Glutamatergic neuron (in vitro differentiated cells): Measurements from ENCODE around the gene PIGBOS1. TPM values are rescaled to one million over a fixed set of nuclear protein-coding genes. Genes with fewer than 3 reads are reported as not detected.
A peak's percentile ranks its signal among the peaks of the same experiment; 100 is the strongest.
"Not testable (repeated sequence)": the region's sequence is repeated elsewhere in the genome, so short reads cannot be mapped to it uniquely, and the experiment has no call there.

Experiments
- DNase-seq: peaks from one replicate; pipeline ENCODE4 v3.0.0; 2022
- H3K27ac Mint-ChIP-seq: one replicate; pipeline ENCODE4 v1.8.0; 2020; ENCODE audit warnings: mild to moderate bottlenecking, mixed read lengths, inconsistent platforms; ENCODE audit not compliant: unreplicated experiment
- H3K27me3 Mint-ChIP-seq: one replicate; pipeline ENCODE4 v1.8.0; 2020; ENCODE audit warnings: mild to moderate bottlenecking, moderate library complexity, mixed read lengths, inconsistent platforms; ENCODE audit not compliant: unreplicated experiment
- H3K36me3 Mint-ChIP-seq: one replicate; pipeline ENCODE4 v1.8.0; 2020; ENCODE audit warnings: mild to moderate bottlenecking, mixed read lengths, inconsistent platforms; ENCODE audit not compliant: unreplicated experiment
- H3K4me1 Mint-ChIP-seq: one replicate; pipeline ENCODE4 v1.8.0; 2020; ENCODE audit warnings: mild to moderate bottlenecking, low read depth, mixed read lengths, inconsistent platforms; ENCODE audit not compliant: unreplicated experiment
- H3K4me3 Mint-ChIP-seq: one replicate; pipeline ENCODE4 v1.8.0; 2020; ENCODE audit warnings: mild to moderate bottlenecking, mixed read lengths, inconsistent platforms; ENCODE audit not compliant: unreplicated experiment
- H3K9me3 Mint-ChIP-seq: one replicate; pipeline ENCODE4 v1.8.0; 2020; ENCODE audit warnings: mild to moderate bottlenecking, moderate library complexity, mixed read lengths, inconsistent platforms; ENCODE audit not compliant: unreplicated experiment
- total RNA-seq: library from RNA; stranded (reverse); fragmentation: NEBNext Ultra II Directional; extraction: Animal tissue kit (Norgen Biotek cat#: 25700); gene quantifications from one replicate; pipeline ENCODE4 v1.2.1, GENCODE V29; 2021; ENCODE audit not compliant: unreplicated experiment
- TF ChIP-seq, protein P1 (sequence below): fragments of 200-600 bp; sonication (generic); IDR thresholded peaks from one replicate; pipeline ENCODE4 v1.5.0; 2021; ENCODE audit not compliant: partially characterized antibody, unreplicated experiment

PIGBOS1 gene
- total RNA-seq, 1 donor from 2014 or later, result 14.4 TPM

DNA sequence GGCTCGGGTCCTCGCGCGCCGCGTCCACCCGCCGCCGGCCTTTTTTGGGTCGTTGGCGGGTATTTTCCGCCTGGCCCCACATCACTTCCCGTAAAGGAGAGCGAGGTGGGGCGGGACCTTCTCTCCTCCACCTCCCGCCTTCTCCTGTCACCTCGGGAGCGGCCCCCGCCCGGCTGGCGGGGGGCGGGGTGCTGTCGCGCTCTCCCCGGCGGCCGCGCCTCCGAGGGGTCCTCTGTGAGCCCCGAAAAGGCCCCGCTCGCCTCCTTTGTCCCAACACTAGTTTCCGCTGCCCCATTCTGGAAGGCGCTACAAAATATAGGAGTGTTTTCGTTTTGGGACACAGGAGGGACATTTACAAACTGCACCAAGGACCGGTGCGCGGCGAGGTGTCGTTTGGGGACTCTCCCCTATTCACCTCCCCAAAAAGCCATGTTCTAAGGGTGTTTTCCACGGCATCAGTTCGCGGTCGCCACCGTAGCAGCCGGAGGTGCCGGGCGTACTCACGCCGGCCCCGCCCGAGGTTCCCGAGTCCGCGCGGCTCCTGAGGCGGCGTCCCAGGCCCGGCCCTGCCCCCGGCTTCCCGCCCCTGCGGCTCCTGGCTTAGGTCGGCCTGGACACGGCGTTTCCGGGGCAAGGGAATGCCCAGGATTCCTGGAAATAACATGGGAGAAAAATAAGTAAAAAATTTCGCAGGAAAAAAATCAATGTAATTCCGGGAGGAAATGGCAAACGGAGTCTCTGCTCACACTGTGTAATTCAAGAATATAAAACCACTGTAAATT is 29.0 kb downstream of the PIGBOS1 start, which contains the start of gene RAB27A:
Gene RAB27A, minus strand, starts transcription at position 68 of the 782 bp plus-strand sequence. CDS start 54,879 bp downstream, outside the sequence.
- Mint-ChIP-seq H3K4me1 (peaks cover 3% of the 10 kb centered on the region), H3K4me3 (peak within 1 kb of the TSS; percentile 82), H3K36me3 (no peaks in the 10 kb centered on the region), H3K27me3 (peaks cover 7% of the 10 kb centered on the region), H3K9me3 (peaks cover 6% of the 10 kb centered on the region), H3K27ac (peak within 1 kb of the TSS; percentile 74)
- DNase-seq, result peak; percentile 75
- TF ChIP-seq, protein P1, sequence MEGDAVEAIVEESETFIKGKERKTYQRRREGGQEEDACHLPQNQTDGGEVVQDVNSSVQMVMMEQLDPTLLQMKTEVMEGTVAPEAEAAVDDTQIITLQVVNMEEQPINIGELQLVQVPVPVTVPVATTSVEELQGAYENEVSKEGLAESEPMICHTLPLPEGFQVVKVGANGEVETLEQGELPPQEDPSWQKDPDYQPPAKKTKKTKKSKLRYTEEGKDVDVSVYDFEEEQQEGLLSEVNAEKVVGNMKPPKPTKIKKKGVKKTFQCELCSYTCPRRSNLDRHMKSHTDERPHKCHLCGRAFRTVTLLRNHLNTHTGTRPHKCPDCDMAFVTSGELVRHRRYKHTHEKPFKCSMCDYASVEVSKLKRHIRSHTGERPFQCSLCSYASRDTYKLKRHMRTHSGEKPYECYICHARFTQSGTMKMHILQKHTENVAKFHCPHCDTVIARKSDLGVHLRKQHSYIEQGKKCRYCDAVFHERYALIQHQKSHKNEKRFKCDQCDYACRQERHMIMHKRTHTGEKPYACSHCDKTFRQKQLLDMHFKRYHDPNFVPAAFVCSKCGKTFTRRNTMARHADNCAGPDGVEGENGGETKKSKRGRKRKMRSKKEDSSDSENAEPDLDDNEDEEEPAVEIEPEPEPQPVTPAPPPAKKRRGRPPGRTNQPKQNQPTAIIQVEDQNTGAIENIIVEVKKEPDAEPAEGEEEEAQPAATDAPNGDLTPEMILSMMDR, result no peak

DNA sequence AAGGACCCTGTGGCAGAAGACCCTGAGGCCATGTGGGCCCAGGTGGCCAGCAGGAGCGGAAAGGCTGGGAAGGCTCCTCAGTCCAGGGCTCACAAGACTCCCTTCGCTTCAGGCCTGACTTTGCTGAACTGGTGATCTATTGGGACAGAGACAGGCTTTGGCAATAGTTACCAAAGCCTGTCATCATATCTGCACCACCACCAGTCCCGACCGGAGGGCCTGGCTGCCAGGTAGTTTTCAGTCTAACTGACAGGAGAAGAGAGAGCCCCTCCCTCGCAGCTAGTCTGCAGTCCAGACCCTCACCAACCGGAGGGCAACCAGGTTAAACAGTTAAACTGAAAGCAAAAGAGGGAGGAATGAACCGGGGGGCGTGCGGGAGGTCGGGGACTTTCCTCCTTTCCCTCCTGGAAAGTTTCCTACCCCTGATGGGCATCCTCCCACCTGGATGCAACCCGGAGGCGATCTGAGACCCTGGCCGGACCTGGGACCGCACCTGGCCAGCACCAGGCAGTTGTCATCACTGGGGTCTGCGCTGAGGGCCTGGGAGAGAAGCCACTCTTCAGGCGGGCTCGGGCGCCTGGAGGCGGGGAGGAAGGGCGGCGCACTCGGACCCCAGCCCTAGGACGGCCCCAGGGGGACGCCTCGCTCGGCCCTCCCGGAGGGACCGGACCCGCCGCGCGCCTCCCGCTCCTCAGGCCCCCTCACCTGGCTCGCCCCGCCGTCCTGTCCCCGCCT is 29.7 kb downstream of the PIGBOS1 start:
- peak; percentile 51 for DNase-seq
- Mint-ChIP-seq H3K27me3 (peaks cover 7% of the 10 kb centered on the region), H3K9me3 (peaks cover 6% of the 10 kb centered on the region), H3K27ac (peak overlapping the region; percentile 74), H3K4me1 (peaks cover 3% of the 10 kb centered on the region), H3K4me3 (peak overlapping the region; percentile 80), H3K36me3 (no peaks in the 10 kb centered on the region)
- TF ChIP-seq, protein P1, result no peak

DNA sequence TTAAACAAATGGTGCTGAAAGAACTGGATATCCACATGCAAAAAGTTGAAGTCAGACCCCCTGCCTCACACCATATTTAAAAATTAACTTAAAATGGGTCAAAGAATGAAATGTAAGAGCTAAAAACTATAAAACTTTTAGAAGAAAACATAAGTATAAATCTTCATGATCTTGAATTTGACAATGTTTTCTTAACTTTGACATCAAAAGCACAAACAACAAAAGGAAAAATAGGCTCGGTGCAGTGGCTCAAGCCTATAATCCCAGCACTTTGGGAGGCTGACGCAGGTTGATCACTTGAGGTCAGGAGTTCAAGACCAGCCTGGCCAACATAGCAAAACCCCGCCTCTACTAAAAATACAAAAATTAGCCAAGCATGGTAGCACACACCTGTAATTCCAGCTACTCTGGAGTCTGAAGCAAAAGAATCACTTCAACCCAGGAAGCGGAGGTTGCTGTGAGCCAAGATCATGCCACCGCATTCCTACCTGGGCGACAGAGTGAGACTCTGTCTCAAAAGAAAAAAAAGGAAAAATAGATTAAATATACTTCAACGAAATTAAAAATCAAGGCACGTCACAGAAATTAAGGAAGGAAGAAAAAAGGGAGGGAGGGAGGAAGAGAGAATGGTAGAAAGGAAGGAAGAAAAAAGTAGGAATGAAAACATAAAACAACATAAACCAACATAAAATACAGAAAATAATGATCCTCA is 30.8 kb downstream of the PIGBOS1 start:
- Mint-ChIP-seq H3K9me3 (peaks cover 6% of the 10 kb centered on the region), H3K4me3 (peak overlapping the region; percentile 80), H3K27me3 (peaks cover 7% of the 10 kb centered on the region), H3K4me1 (peaks cover 3% of the 10 kb centered on the region), H3K36me3 (no peaks in the 10 kb centered on the region), H3K27ac (no peak overlapping the region)
- no peak for DNase-seq
- TF ChIP-seq, protein P1, result no peak

DNA sequence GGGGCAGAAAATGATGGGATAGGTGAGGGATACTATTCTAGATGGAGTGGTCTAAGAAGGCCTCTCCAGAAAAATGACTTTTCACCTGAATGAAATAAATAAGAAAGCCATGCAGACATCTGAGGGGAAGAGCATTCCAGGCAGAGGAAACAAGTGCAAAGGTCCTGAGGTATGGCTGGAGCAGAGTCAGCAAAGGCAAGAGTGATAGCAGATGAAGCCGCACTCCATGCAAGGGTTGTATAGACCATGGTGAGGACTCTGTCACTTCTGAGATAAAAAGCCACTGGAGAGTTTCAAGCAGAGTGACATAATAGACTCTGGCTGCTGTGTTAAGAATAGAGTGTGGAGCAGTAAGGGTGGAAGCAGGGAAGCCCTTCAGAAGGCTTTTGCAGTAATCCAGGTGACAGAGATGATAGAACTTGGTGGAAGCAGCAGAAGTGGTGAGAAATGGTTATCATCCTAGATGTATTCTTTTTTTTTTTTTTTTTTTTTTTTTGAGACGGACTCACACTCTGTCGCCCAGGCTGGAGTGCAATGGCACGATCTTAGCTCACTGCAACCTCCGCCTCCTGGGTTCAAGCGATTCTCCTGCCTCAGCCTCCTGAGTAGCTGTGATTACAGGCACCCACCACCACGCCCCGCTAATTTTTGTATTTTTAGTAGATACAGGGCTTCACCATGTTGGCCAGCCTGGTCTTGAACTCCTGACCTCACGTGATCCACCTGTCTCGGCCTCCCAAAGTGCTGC is 32.3 kb downstream of the PIGBOS1 start:
- H3K27ac Mint-ChIP-seq, result peak overlapping the region; percentile 1
- H3K27me3 Mint-ChIP-seq, H3K4me3 Mint-ChIP-seq, H3K4me1 Mint-ChIP-seq, DNase-seq, H3K9me3 Mint-ChIP-seq, H3K36me3 Mint-ChIP-seq: not testable (repeated sequence)

DNA sequence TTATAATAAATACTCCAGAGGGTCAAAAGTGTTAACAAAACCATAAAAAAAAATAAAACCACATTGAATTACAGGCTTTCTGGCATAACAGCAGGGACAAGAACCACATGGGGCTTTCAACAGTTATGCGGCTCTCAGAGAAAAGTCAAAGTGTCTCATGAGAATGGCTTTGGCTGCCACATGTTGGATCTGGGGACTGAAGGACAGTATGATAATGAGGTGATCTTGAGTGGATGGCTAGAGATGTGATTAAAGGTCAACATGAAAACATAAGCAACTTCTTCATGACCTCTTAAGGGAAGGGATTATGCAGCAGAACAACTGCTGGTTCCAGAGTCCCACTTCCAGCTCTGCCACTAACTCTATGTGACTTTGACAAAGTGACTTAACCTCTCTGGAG is 34.5 kb downstream of the PIGBOS1 start:
- H3K36me3 Mint-ChIP-seq, result no peaks in the 10 kb centered on the region
- peaks cover 4% of the 10 kb centered on the region for H3K9me3 Mint-ChIP-seq
- TF ChIP-seq, protein P1, result no peak
- H3K4me3 Mint-ChIP-seq, result no peak overlapping the region
- peaks cover 8% of the 10 kb centered on the region for H3K27me3 Mint-ChIP-seq
- peaks cover 3% of the 10 kb centered on the region for H3K4me1 Mint-ChIP-seq
- H3K27ac Mint-ChIP-seq, result no peak overlapping the region
- no peak for DNase-seq
